ENCODE data around the gene SPSB4.

Gene SPSB4

DNA sequence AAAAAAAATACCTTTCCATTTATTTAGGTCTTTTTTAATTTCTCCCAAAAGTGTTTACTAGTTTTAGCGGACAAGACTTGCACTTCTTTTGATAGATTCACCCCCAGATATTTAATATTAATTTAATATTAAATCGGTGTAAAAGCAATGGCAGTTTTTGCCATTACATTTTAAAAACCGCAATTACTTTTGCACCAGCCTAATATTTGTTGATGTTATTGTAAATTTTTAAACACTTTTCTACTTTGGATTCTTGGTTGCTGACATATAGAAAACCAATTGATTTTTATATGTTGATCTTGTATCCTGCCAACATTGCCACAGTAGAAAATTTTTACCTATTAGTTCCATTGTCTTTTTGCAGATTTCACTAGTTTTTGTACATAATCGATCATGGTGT is 116.5 kb downstream of the SPSB4 start:
- peaks cover 4% of the 10 kb centered on the region; the same call in 1 of the 2 replicates for H3K9me3 ChIP-seq (ENCODE audit: control insufficient read depth, insufficient read depth, low read depth, low read length)
- no peaks in the 10 kb centered on the region for H3K27me3 ChIP-seq (ENCODE audit: control insufficient read depth, insufficient read depth, low read length)
- no peak overlapping the region for H3K4me3 ChIP-seq (ENCODE audit: low read depth, low read length)
- no peak overlapping the region for H3K27ac ChIP-seq (ENCODE audit: low read depth, low read length)
- no peaks in the 10 kb centered on the region for H3K36me3 ChIP-seq (ENCODE audit: control insufficient read depth, insufficient read depth, low read length)
- H3K4me1 ChIP-seq (ENCODE audit: control insufficient read depth, insufficient read depth, low read length) = no peaks in the 10 kb centered on the region
- no peak overlapping the region for H3K9ac ChIP-seq (ENCODE audit: low read length)

DNA sequence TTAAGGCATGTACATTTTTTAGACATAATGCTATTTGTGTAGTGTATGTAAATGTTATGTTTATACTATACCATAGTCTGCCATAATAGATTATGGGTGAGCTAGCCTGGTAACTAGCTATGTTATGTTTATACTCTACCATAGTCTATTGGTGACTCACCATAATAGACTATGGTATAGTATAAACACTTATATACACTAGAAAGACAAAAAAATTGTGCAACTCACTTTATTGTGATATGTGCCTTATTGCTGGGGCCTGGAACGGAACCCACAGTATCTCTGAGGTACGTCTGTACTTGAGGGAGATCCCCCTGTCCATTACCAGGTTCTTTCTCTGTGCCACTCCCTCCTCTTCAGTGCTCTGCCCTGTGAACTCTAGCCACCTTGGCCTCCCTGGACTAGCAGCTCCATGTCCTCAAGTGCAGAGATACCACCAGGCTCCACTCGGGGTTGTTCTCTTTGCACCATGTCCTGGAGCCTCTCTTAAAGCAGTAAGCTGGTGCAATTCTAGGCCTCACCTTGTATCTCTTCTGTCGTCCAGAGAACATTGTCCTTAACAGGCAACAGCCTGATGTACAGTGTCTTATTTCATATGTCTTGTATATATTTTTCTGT is 119.6 kb downstream of the SPSB4 start:
- peaks cover 4% of the 10 kb centered on the region; the same call in 1 of the 2 replicates for H3K9me3 ChIP-seq (ENCODE audit: control insufficient read depth, insufficient read depth, low read depth, low read length)

DNA sequence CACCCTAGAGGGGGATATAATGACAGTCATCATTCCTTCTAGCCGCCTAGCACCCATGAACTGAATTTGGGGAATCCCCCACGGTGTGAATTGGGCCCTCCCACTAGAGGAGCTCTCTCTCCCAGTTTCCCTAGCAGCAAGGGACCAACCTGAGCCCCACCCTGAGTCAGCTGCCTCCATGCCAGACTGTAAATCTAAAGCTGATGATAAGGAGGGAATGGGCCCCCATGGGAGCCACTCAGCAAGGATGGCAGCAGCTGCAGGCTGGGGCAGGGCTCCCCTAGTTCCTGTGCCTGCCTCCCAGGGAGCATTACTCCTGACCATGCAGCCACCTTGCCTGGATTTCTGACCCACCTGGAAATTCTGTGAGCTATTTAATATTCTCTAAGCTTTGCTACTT is 123.5 kb downstream of the SPSB4 start:
- H3K9me3 ChIP-seq (ENCODE audit: control insufficient read depth, insufficient read depth, low read depth, low read length) = 0 out of 2 replicates have a peak, but pooled peaks cover 3% of the 10 kb centered on the region
- H3K4me3 ChIP-seq (ENCODE audit: low read depth, low read length) = no peak overlapping the region
- H3K27ac ChIP-seq (ENCODE audit: low read depth, low read length) = no peak overlapping the region
- no peak overlapping the region for H3K9ac ChIP-seq (ENCODE audit: low read length)
- H3K36me3 ChIP-seq (ENCODE audit: control insufficient read depth, insufficient read depth, low read length) = no peaks in the 10 kb centered on the region
- peaks cover 8% of the 10 kb centered on the region; the same call in 1 of the 2 replicates for H3K4me1 ChIP-seq (ENCODE audit: control insufficient read depth, insufficient read depth, low read length)
- no peaks in the 10 kb centered on the region for H3K27me3 ChIP-seq (ENCODE audit: control insufficient read depth, insufficient read depth, low read length)

More for the DNA sequence above, 119.6 kb downstream of the SPSB4 start:
- Histone ChIP-seq H3K9ac (ENCODE audit: low read length) (no peak overlapping the region), H3K4me3 (ENCODE audit: low read depth, low read length) (no peak overlapping the region), H3K27me3 (ENCODE audit: control insufficient read depth, insufficient read depth, low read length) (no peaks in the 10 kb centered on the region), H3K27ac (ENCODE audit: low read depth, low read length) (no peak overlapping the region), H3K36me3 (ENCODE audit: control insufficient read depth, insufficient read depth, low read length) (no peaks in the 10 kb centered on the region), H3K4me1 (ENCODE audit: control insufficient read depth, insufficient read depth, low read length) (peaks cover 8% of the 10 kb centered on the region; the same call in 1 of the 2 replicates)

DNA sequence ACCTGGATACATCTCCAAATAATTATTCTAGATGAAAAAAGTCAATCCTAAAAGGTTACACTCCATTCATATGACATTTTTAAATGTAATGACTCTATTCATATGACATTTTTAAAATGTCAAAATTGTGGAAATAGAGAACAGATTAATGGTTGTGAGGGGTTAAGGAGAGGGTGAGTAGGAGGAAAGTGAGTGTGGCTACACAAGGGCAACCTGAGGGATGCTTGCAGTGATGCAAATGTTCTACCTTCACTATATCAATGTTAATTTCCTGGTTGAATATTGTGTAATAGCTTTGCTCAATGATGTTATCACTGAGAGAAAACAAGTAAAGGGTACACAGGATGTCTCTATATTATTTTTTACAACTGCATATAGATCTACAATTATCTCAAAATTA is 125.6 kb downstream of the SPSB4 start:
- no peaks in the 10 kb centered on the region for H3K27me3 ChIP-seq (ENCODE audit: control insufficient read depth, insufficient read depth, low read length)
- H3K9me3 ChIP-seq (ENCODE audit: control insufficient read depth, insufficient read depth, low read depth, low read length) = peaks cover 12% of the 10 kb centered on the region; the same call in 1 of the 2 replicates
- no peak overlapping the region for H3K4me3 ChIP-seq (ENCODE audit: low read depth, low read length)
- H3K9ac ChIP-seq (ENCODE audit: low read length) = no peak overlapping the region
- peaks cover 8% of the 10 kb centered on the region; the same call in 1 of the 2 replicates for H3K4me1 ChIP-seq (ENCODE audit: control insufficient read depth, insufficient read depth, low read length)
- no peak overlapping the region for H3K27ac ChIP-seq (ENCODE audit: low read depth, low read length)
- H3K36me3 ChIP-seq (ENCODE audit: control insufficient read depth, insufficient read depth, low read length) = no peaks in the 10 kb centered on the region

DNA sequence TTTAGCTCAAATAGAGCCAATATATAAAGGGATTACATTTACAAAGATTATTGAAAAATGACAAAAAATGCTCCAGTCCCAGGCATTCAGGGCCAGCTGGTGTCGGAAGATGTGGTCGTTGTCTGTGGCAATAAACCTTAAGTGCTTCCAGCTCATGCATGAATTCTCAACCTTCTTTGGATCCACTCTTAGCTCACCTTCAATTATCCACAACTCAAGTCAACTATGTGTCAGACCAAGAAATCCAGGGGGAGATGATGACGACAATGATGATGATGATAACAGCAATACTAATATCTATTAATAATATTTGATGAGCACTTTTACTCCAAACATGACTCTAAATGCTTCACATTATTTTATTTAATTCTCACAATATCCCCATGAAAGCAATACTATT is 126.9 kb downstream of the SPSB4 start:
- Histone ChIP-seq H3K4me3 (ENCODE audit: low read depth, low read length) (no peak overlapping the region), H3K27ac (ENCODE audit: low read depth, low read length) (no peak overlapping the region), H3K4me1 (ENCODE audit: control insufficient read depth, insufficient read depth, low read length) (peaks cover 8% of the 10 kb centered on the region; the same call in 1 of the 2 replicates), H3K27me3 (ENCODE audit: control insufficient read depth, insufficient read depth, low read length) (no peaks in the 10 kb centered on the region), H3K9me3 (ENCODE audit: control insufficient read depth, insufficient read depth, low read depth, low read length) (peaks cover 12% of the 10 kb centered on the region; the same call in 1 of the 2 replicates), H3K36me3 (ENCODE audit: control insufficient read depth, insufficient read depth, low read length) (no peaks in the 10 kb centered on the region), H3K9ac (ENCODE audit: low read length) (no peak overlapping the region)

DNA sequence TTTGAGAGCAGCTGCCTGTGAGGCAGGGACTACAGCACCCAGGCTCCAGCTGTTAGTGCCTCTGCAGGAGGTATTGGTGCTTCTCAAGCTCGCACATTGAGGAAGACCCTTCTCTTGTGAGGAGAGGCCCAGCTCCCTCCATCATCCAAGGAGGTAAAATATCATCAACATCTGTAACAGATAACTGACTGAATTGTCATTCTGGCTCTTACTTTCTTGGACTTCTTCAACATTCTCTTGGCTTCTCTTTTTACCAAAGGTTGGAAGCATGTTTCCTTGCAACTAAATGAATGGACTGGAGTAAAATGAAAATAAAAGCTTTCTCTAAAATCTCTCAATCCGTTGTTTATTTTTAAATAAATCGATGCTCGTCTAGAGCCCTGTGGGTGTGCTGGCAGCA is 127.4 kb downstream of the SPSB4 start:
- Histone ChIP-seq H3K27me3 (ENCODE audit: control insufficient read depth, insufficient read depth, low read length) (no peaks in the 10 kb centered on the region), H3K9me3 (ENCODE audit: control insufficient read depth, insufficient read depth, low read depth, low read length) (peaks cover 12% of the 10 kb centered on the region; the same call in 1 of the 2 replicates)

DNA sequence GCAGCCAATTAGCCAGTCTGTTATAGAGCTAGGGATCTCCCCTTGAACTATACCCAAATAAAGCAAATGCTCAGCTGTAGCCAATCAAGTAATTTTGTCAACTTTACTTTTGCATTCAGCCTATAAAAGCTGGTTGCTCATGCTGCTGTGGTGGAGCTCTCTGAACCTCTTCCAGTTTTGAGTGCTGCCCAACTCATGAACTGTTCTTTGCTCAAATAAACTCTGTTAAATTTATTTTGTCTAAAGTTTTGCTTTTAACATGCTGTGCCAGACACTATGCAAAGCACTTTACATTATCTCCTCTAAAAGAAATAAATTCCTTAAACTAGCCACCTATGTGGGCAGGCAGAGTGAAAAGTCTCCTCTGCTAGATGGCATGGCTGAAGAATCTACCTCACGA is 128.8 kb downstream of the SPSB4 start:
- H3K4me1 ChIP-seq (ENCODE audit: control insufficient read depth, insufficient read depth, low read length) = peaks cover 3% of the 10 kb centered on the region; the same call in 1 of the 2 replicates
- no peaks in the 10 kb centered on the region for H3K36me3 ChIP-seq (ENCODE audit: control insufficient read depth, insufficient read depth, low read length)
- no peaks in the 10 kb centered on the region for H3K27me3 ChIP-seq (ENCODE audit: control insufficient read depth, insufficient read depth, low read length)
- H3K9me3 ChIP-seq (ENCODE audit: control insufficient read depth, insufficient read depth, low read depth, low read length) = peaks cover 12% of the 10 kb centered on the region; the same call in 1 of the 2 replicates
- H3K4me3 ChIP-seq (ENCODE audit: low read depth, low read length) = no peak overlapping the region
- H3K27ac ChIP-seq (ENCODE audit: low read depth, low read length) = no peak overlapping the region
- no peak overlapping the region for H3K9ac ChIP-seq (ENCODE audit: low read length)

More for the DNA sequence above, 127.4 kb downstream of the SPSB4 start:
- Histone ChIP-seq H3K9ac (ENCODE audit: low read length) (no peak overlapping the region), H3K4me3 (ENCODE audit: low read depth, low read length) (no peak overlapping the region), H3K27ac (ENCODE audit: low read depth, low read length) (no peak overlapping the region), H3K36me3 (ENCODE audit: control insufficient read depth, insufficient read depth, low read length) (no peaks in the 10 kb centered on the region), H3K4me1 (ENCODE audit: control insufficient read depth, insufficient read depth, low read length) (peaks cover 8% of the 10 kb centered on the region; the same call in 1 of the 2 replicates)

DNA sequence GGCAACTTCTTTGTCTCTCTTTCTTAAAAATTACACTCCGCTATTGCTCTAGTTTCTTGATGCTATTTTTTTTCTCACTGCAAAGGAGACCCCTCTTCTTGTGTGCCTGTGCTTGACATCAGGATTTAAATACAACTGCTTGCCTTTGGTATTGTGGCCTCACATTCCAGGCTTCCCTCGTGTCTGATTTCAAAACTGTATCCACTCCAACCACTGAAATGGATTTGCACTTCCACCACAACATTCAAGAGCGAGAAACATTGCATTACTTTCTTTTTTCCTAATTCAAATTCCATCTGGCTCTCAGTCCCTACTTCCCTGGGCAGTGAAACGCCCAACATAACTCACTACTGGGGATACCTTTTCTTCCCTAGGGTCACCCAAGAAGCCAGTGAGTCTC is 130.0 kb downstream of the SPSB4 start:
- Histone ChIP-seq H3K27me3 (ENCODE audit: control insufficient read depth, insufficient read depth, low read length) (no peaks in the 10 kb centered on the region), H3K9ac (ENCODE audit: low read length) (no peak overlapping the region), H3K4me3 (ENCODE audit: low read depth, low read length) (no peak overlapping the region), H3K27ac (ENCODE audit: low read depth, low read length) (no peak overlapping the region), H3K9me3 (ENCODE audit: control insufficient read depth, insufficient read depth, low read depth, low read length) (peaks cover 12% of the 10 kb centered on the region; the same call in 1 of the 2 replicates), H3K4me1 (ENCODE audit: control insufficient read depth, insufficient read depth, low read length) (no peaks in the 10 kb centered on the region), H3K36me3 (ENCODE audit: control insufficient read depth, insufficient read depth, low read length) (no peaks in the 10 kb centered on the region)

DNA sequence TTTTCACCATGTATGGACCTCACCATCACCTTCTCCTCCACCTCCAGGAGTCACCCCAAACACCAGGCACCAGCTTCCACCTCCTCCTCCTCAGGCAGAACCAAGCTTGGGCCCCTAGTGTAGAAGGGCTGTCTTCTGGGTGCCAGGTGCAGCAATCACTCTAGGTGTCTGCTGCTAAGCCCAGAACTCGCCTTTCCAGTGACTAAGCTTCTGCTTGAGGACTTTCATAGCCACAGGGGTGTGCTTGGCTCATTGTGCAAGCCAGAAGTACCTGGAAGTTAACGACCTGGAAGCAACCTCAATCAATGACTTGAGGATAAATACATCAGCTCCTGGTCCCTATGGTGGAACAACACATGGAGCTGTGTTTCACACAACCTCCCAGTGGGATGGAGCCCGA is 130.7 kb downstream of the SPSB4 start:
- Histone ChIP-seq H3K4me3 (ENCODE audit: low read depth, low read length) (no peak overlapping the region), H3K4me1 (ENCODE audit: control insufficient read depth, insufficient read depth, low read length) (no peaks in the 10 kb centered on the region), H3K36me3 (ENCODE audit: control insufficient read depth, insufficient read depth, low read length) (no peaks in the 10 kb centered on the region), H3K27me3 (ENCODE audit: control insufficient read depth, insufficient read depth, low read length) (no peaks in the 10 kb centered on the region), H3K27ac (ENCODE audit: low read depth, low read length) (no peak overlapping the region), H3K9ac (ENCODE audit: low read length) (no peak overlapping the region), H3K9me3 (ENCODE audit: control insufficient read depth, insufficient read depth, low read depth, low read length) (peaks cover 12% of the 10 kb centered on the region; the same call in 1 of the 2 replicates)

DNA sequence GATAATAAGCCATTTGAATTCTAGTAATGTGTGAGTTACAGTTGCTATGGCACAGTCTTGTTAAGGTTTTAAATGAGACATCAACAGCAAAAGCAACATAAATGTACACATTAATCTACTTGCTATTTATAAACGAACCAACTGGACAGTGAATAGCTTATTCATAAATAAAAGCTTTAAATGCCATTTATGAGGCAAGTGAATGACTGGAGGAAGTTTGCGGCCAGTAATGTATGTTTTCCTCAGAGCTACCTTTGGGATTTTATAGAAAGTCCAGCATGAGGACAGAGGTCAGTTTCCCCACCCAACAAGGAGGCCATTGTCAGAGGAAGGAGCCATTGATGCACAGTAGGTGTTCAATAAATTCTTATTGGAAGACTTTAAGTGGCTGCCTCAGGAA is 132.5 kb downstream of the SPSB4 start:
- Histone ChIP-seq H3K4me3 (ENCODE audit: low read depth, low read length) (no peak overlapping the region), H3K9ac (ENCODE audit: low read length) (no peak overlapping the region), H3K9me3 (ENCODE audit: control insufficient read depth, insufficient read depth, low read depth, low read length) (peaks cover 12% of the 10 kb centered on the region; the same call in 1 of the 2 replicates), H3K27me3 (ENCODE audit: control insufficient read depth, insufficient read depth, low read length) (no peaks in the 10 kb centered on the region), H3K27ac (ENCODE audit: low read depth, low read length) (no peak overlapping the region), H3K4me1 (ENCODE audit: control insufficient read depth, insufficient read depth, low read length) (no peaks in the 10 kb centered on the region), H3K36me3 (ENCODE audit: control insufficient read depth, insufficient read depth, low read length) (no peaks in the 10 kb centered on the region)

DNA sequence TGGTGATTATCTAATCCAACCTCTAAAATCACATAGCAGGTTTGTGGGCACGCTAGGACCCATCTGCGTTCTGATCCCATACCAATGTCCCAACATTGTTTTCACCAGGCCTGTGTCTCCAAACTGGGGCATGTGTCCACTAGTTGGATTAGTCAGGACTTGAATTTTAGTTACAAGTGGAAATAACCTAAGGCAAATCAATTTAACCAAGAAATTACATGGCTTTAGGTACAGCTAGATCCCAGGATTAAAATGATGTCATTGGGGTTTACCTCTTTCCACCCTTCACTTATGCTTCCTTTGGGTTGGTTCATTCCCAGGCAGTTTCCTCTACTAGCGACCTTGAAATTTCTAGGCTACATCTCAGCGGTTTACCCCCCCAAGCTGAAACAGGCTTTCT is 133.3 kb downstream of the SPSB4 start:
- H3K9ac ChIP-seq (ENCODE audit: low read length) = no peak overlapping the region
- no peaks in the 10 kb centered on the region for H3K27me3 ChIP-seq (ENCODE audit: control insufficient read depth, insufficient read depth, low read length)
- no peak overlapping the region for H3K4me3 ChIP-seq (ENCODE audit: low read depth, low read length)
- peaks cover 11% of the 10 kb centered on the region; the same call in 1 of the 2 replicates for H3K9me3 ChIP-seq (ENCODE audit: control insufficient read depth, insufficient read depth, low read depth, low read length)
- no peaks in the 10 kb centered on the region for H3K4me1 ChIP-seq (ENCODE audit: control insufficient read depth, insufficient read depth, low read length)
- H3K27ac ChIP-seq (ENCODE audit: low read depth, low read length) = no peak overlapping the region
- H3K36me3 ChIP-seq (ENCODE audit: control insufficient read depth, insufficient read depth, low read length) = no peaks in the 10 kb centered on the region

Data from HUES6 (cell line).